B cell (primary cell): ENCODE measurements around the gene PRICKLE3.

Experiments used
- CTCF ChIP-seq: fragments of 200-600 bp; IDR thresholded peaks from one replicate; pipeline ENCODE4 v1.8.0; 2022; ENCODE audit warnings: antibody characterized with exemption, mild to moderate bottlenecking
- EZH2 ChIP-seq: IDR thresholded peaks from 2 replicates; pipeline ENCODE4 v1.6.1; 2012; ENCODE audit warnings: borderline replicate concordance, low read depth, mild to moderate bottlenecking, moderate library complexity, low read length; ENCODE audit not compliant: insufficient read depth, poor library complexity, severe bottlenecking

- TF ChIP-seq CTCF (no peak), EZH2 (no peak)
Measured at GRCh38 chrX:49179358-49179757, 6.8 kb downstream of the PRICKLE3 start.
